Neutrophil (primary cell): ENCODE measurements around the gene TADA1.

Experiments used
- H3K27ac ChIP-seq: fragments of 200-600 bp; sonication (generic); 2 replicates; pipeline ENCODE4 v1.5.1; 2016; ENCODE audit warnings: mild to moderate bottlenecking, moderate library complexity
- H3K27me3 ChIP-seq: fragments of 200-600 bp; sonication (generic); 2 replicates; pipeline ENCODE4 v1.6.0; 2016; ENCODE audit warnings: mild to moderate bottlenecking
- H3K36me3 ChIP-seq: fragments of 200-600 bp; sonication (generic); 2 replicates; pipeline ENCODE4 v1.5.1; 2017
- H3K4me1 ChIP-seq, 2 experiments: fragments of 200-600 bp in 1 of 2; sonication (generic) in 1 of 2; 1 replicate in 1 of 2; 2 replicates in 1 of 2; pipeline versions ENCODE4 v1.5.1 to v1.6.1; 2013 to 2016; ENCODE audit warnings: low read depth in 1 of 2, low read length in 1 of 2, mild to moderate bottlenecking in 1 of 2, moderate library complexity in 1 of 2; ENCODE audit not compliant: control insufficient read depth in 1 of 2, insufficient read depth in 1 of 2
- H3K4me3 ChIP-seq, 2 experiments: fragments of 200-600 bp in 1 of 2; sonication (generic) in 1 of 2; 1 replicate in 1 of 2; 2 replicates in 1 of 2; pipeline ENCODE4 v1.5.1; 2013 to 2016; ENCODE audit warnings: low read depth in 1 of 2, low read length in 1 of 2, mild to moderate bottlenecking in 1 of 2, moderate library complexity in 1 of 2
- H3K9me3 ChIP-seq: fragments of 200-600 bp; sonication (generic); 2 replicates; pipeline ENCODE4 v1.5.1; 2016
- TF ChIP-seq, protein P1 (sequence below): fragments of 200-600 bp; sonication (generic); IDR thresholded peaks from 2 replicates; pipeline ENCODE4 v1.5.1; 2016; ENCODE audit warnings: antibody characterized with exemption

TADA1 gene

DNA sequence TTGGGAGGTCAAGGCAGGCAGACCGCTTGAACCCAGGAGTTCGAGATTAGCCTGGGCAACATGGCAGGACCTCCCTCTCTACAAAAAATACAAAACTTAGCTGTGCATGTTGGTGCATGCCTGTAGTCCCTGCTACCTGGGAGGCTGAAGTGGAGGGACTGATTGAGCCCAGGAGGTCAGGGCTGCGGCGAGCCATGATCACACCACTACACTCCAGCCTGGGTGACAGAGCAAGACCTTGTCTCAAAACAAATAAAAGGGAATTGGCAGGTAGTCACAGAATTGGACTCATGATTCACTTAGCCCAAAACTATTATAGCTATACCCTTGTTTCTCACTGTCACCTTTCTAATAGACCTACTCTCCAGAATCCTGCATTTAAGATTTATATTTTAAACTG is 5.5 kb downstream of the TADA1 start:
- no peaks in the 10 kb centered on the region for H3K9me3 ChIP-seq
- no peaks in the 10 kb centered on the region for H3K27me3 ChIP-seq
- H3K27ac ChIP-seq = no peak overlapping the region
- peaks cover 8% of the 10 kb centered on the region in 2 experiments for H3K4me1 ChIP-seq
- TF ChIP-seq, protein P1, sequence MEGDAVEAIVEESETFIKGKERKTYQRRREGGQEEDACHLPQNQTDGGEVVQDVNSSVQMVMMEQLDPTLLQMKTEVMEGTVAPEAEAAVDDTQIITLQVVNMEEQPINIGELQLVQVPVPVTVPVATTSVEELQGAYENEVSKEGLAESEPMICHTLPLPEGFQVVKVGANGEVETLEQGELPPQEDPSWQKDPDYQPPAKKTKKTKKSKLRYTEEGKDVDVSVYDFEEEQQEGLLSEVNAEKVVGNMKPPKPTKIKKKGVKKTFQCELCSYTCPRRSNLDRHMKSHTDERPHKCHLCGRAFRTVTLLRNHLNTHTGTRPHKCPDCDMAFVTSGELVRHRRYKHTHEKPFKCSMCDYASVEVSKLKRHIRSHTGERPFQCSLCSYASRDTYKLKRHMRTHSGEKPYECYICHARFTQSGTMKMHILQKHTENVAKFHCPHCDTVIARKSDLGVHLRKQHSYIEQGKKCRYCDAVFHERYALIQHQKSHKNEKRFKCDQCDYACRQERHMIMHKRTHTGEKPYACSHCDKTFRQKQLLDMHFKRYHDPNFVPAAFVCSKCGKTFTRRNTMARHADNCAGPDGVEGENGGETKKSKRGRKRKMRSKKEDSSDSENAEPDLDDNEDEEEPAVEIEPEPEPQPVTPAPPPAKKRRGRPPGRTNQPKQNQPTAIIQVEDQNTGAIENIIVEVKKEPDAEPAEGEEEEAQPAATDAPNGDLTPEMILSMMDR = no peak
- H3K36me3 ChIP-seq = peaks cover 19% of the 10 kb centered on the region
- no peak overlapping the region for H3K4me3 ChIP-seq

DNA sequence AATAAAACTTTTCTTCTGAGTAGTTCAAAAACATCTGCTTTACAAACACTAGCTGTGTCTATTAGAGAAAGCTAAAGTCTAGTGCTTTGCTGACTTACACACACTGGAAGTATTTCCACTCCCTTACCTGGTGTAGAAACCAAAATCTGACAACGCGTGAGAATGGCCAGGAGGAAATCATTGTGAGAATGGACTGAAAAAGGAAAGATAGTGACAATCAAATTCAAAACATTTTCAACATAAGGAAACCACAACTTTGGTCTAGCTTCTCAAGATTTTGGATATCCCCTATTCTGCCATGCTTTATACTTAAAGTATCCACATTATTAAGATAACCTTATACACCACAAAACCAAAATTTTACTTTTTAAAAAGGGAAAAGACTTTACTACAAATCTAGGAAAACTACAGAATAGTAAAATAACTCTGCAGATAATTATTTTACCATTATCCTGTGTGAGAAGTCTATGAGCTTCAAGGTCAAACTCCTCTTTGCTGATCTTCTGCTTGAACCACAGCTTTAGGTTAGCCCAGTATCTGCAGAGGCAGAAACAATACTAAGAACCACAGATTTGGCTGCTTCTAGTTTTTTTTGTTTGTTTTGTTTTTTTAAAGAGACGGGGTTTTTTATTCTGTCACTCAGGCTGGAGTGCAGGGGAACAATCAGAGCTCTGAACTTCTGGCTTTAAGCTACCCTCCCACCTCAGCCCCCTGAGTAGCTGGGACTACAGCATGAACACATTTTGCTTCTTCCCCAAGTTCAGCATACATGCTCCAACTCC is 6.6 kb downstream of the TADA1 start:
- H3K9me3 ChIP-seq = no peaks in the 10 kb centered on the region
- TF ChIP-seq, protein P1 = no peak
- peaks cover 19% of the 10 kb centered on the region for H3K36me3 ChIP-seq
- H3K4me3 ChIP-seq = no peak overlapping the region
- no peak overlapping the region for H3K27ac ChIP-seq
- no peaks in the 10 kb centered on the region for H3K27me3 ChIP-seq
- no peaks in the 10 kb centered on the region for H3K4me1 ChIP-seq

GRCh38 chr1:166868639-166869038 is 7.4 kb downstream of the TADA1 start:
- H3K36me3 ChIP-seq = peaks cover 25% of the 10 kb centered on the region
- H3K4me3 ChIP-seq = no peak overlapping the region
- H3K9me3 ChIP-seq = no peaks in the 10 kb centered on the region
- no peaks in the 10 kb centered on the region for H3K27me3 ChIP-seq
- H3K27ac ChIP-seq = no peak overlapping the region
- no peaks in the 10 kb centered on the region for H3K4me1 ChIP-seq
- TF ChIP-seq, protein P1 = no peak

DNA sequence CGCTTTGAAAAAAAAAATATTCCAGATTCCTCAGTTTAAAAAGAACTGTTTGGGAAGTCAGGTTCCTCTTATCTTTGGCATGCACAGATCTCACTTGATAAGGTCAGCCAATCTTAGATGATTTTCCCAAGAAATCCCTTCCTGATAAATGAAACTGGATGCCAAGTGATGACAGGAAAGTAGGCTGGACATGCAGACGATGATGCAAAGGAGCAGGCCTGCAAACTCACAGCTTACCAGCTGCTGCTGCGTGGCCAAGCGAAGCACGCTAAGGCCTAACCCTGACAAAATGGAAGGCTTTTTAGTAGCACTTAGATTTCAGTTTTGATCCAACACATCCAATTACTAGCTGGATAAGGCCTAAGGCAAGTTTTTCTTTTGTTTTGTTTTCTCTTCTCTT is 10.1 kb downstream of the TADA1 start:
- Histone ChIP-seq H3K36me3 (peaks cover 51% of the 10 kb centered on the region), H3K4me3 (no peak overlapping the region), H3K9me3 (no peaks in the 10 kb centered on the region), H3K4me1 (no peaks in the 10 kb centered on the region), H3K27me3 (no peaks in the 10 kb centered on the region), H3K27ac (no peak overlapping the region)
- TF ChIP-seq, protein P1 = no peak

DNA sequence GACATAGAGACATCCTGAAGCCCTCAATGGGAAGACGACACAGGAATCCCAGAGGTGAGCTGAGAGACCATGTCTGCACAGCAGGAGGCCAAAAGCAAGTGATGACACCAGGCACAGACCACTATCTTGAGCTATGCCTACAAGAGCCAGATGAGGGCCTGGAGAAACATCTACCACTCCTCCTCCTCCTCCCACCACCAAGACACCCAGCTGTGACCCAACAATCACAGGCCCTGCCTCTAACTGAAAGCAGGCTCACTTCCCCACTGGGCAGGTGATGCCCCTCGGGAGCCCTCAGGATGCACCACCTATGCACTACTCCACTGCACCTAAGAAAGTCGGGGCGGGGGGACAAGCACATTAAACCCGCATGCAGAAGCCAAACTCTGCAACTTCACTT is 16.5 kb downstream of the TADA1 start:
- no peaks in the 10 kb centered on the region for H3K4me1 ChIP-seq
- H3K27ac ChIP-seq = no peak overlapping the region
- no peak overlapping the region for H3K4me3 ChIP-seq
- no peaks in the 10 kb centered on the region for H3K27me3 ChIP-seq
- TF ChIP-seq, protein P1 = no peak
- peaks cover 85% of the 10 kb centered on the region for H3K36me3 ChIP-seq
- no peaks in the 10 kb centered on the region for H3K9me3 ChIP-seq
